Mesenteric fat pad (tissue), 1 donor: ENCODE measurements around the gene VOPP1. TPM values are rescaled to one million over a fixed set of nuclear protein-coding genes. Genes with fewer than 3 reads are reported as not detected.

Source experiments
- DNase-seq: peaks from one replicate; pipeline ENCODE4 v3.0.0-alpha.2; 2020; ENCODE audit warnings: low spot score
- total RNA-seq: library from RNA; stranded (reverse); fragmentation: NEBNext Ultra II Directional; extraction: Animal tissue kit (Norgen Biotek cat#: 25700); gene quantifications from one replicate; pipeline ENCODE4 v1.2.1, GENCODE V29; 2021
- donor health status: DM: yes; HTN: yes; CAD: no.

Gene VOPP1
- total RNA-seq, 1 donor from 2014 or later, result 69.5 TPM

GRCh38 chr7:55534262-55534915 lies 37.9 kb downstream of the VOPP1 start:
- no peak for DNase-seq

DNA sequence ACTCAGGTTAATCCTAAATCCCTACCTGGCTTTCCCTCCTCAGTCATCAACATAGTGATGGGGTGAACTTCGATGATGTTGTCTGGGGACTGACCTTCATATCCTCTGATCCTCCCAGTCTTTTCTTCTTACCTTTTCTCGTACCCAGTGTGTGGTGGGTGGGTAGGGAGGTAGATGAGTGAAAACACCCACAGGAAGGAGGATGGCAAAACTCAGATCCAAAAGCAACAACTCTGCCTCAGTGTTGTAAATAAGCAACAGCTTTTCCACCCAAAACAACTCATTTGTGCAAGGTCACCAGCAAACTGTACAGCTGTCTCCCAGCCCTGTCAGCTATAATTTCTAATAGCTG lies 38.6 kb downstream of the VOPP1 start:
- no peak for DNase-seq

- no peak for DNase-seq
These were observed 39.1 kb downstream of the VOPP1 start for GRCh38 chr7:55533050-55533728.

DNA sequence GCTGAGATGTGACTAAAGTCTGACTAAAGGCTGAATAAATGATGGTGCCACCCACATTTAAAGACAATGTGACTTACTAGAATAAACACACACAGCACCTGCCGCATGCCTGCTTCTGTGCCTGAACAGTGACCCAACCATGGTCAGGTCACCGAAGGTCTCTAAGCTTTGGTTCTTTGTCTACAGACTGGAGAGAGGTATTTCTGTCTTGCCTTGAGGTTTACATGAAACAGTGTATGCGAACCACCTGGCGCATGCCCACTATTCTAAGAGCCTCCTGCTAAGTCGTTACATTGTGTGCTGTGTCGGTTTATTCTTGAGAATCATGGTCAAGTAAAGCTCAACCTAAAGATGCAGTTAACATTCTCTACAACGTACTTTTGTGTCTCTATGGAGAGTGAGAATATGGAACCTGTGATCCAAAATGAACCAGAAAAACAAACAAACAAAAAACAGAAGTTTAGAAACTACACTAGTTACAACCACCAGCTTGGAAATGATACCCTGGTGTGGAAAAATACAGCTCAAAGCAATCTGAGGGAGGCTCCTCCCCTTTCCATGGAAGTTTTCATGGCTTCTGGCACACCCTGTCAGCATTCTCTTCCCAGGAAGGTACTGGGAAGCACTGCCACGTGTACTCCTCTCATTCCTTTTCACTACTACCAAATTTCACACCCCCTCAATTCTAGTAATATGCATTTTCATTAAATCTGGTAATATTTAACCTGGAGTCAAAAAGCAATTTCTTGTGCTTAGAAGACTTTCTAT lies 40.0 kb downstream of the VOPP1 start:
- no peak for DNase-seq

DNA sequence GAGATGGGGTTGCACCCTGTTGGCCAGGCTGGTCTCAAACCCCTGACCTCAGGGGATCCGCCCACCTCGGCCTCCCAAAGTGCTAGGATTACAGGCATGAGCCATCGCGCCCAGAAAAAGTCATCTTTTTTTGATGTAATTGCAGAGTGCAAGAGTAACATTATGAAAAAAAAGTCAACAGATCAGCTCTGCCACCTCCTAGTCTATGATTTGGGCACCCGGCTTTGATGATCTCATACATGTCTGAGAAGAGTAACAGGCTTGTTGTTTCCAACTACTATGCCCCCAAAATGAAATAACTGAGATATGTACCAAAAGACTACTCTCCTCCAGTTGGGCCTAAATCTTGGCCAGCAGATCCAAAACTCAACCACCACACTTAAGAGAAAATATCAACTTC lies 40.8 kb downstream of the VOPP1 start:
- DNase-seq, result no peak

- DNase-seq, result no peak
These were observed 45.0 kb downstream of the VOPP1 start for GRCh38 chr7:55527307-55527706.

- no peak for DNase-seq
These were observed 45.5 kb downstream of the VOPP1 start for GRCh38 chr7:55526770-55527169.

GRCh38 chr7:55526329-55526728 lies 46.0 kb downstream of the VOPP1 start:
- no peak for DNase-seq

GRCh38 chr7:55524558-55525310 lies 47.6 kb downstream of the VOPP1 start:
- no peak for DNase-seq

DNA sequence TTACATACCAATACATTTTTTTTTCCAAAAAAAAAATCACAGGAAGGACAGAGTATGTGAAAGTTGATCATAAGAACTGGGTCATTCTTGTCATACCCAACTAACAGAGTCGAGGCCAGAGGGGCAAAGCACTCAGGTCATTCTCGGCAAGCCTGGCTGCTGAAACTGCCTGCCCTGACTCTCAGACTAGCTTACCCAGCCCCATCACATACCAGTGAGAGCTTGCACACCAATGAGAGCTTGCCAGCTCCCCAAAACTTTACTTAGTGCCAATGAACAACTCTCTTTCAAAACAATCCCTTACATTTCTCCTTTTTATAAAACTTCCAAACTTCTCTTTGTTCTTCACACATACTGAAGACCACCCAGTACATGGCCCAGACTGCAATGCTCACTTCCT lies 48.9 kb downstream of the VOPP1 start:
- no peak for DNase-seq

DNA sequence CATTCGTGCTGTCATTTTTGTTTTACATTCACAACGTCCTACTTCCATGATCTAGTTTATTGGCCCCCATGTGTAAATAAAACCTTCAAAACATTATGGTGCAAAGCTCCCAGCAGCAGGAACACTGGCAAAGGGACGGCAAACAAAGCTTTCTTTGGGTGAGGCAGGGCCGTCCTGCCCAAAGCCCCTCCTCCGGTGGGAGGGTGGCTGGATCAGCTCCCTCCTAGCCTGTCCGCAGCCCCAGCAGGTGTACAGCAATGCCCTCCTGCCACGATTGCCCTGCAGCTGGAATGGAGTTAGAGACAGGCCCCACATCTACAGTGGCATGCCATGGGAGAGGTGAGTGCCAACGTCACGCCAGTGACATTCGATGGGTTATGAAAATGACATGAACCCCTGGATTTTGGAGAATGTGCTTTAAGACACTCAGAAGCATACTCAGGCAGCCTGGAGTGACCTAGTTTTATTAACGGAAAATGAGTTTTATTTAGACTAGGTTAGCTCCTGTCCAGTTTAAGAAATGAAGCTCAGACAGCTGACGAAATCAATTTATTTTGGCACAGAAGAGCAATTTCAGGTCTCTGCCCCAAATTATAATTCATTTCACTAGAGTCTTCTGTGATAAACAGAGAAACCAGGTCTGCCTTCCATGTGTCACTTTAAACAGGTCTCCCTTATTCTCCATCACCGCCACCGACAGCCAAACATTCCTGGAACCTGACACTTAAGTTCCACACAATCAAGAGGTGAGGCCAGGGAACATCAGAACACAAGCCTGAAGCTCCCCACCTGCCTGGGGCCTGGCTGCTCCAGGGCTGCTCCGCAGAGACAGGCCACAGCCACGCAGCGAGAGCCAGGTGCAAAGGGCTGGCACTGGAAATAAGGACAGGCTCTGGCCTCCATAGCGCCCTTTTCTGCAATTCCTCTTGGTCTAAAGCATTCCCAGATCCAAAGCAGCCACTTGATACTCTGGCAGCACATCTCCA lies 50.1 kb downstream of the VOPP1 start:
- DNase-seq, result no peak

DNA sequence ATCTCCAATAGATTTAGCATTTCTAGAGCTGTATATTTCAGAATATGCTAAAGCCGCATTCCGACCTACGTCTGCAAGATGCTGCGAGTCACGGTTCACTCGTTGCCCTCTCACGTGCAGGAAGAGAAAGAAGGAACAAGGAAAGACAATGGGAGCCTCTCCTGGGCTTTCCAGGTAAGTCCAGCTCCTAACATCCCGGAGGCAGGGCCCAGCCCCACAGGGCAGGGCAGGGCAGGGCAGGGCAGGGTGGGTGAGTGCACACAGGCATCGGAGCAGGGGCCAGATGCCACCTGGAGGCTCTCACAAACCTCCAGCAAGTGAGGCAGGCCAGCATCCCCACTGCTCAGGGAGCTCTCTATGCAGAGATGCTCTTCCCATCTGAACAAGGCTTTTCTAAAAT lies 50.8 kb downstream of the VOPP1 start:
- no peak for DNase-seq

- DNase-seq, result peak; percentile 80
These were observed 51.7 kb downstream of the VOPP1 start for GRCh38 chr7:55520426-55521140.

DNA sequence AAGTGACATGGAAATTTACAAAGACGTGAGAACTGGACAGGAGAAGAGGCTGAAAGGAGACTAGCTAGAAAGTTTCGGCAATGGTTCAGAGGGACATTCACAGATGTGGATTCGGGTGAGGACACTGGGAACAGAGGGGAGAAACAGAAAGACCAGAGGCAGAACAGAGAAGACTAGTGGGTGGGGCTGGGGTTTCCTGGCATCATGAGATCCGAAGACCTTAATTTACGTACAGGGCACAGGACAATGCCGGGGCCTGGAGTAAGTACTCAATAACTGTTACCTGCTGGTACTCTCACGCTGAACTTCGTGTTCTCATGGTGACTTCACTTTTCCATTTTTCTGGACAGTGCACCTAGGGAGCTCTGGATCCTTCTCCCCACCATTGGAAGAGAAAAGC lies 53.5 kb downstream of the VOPP1 start:
- DNase-seq, result no peak

GRCh38 chr7:55517936-55518689 lies 54.2 kb downstream of the VOPP1 start:
- no peak for DNase-seq

DNA sequence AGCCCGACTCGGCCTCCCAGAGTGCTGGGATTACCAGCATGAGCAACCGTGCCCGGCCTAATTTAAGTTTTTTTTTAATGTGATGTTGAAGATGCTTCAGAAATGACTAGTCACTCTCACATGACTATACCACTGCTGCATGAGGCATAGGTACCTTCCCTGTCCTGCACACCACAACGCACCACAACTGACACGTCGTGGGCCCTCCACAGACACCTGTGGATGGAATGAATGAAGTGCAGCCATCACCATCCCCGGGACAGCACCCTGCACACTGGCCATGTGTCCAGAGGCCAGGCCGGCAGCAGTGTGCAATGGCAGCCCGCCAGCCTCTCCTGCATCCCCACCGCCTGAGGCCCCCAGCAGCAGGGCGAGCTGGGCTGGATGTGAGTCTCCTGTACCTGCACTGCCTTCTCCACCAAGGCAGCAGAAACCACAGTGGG lies 55.1 kb downstream of the VOPP1 start:
- no peak for DNase-seq

DNA sequence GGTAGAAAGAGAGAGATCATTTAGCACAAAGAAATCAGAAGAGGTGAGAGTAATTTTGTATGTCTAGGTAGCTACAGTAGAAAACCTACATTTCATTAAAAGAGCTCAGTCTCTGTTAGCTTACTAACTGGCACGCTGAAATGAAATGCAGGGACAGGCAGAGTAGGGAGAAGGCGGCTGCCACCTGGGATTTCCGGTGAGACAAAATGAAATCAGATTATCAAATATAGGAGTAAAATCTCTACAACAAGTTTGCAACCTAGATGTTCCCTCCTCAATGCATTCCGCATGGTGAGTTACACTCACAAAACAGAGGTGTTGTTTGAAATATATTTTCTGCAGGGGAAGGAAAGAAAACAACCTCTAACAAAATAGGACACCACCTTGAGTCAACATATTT lies 55.9 kb downstream of the VOPP1 start:
- DNase-seq, result no peak

DNA sequence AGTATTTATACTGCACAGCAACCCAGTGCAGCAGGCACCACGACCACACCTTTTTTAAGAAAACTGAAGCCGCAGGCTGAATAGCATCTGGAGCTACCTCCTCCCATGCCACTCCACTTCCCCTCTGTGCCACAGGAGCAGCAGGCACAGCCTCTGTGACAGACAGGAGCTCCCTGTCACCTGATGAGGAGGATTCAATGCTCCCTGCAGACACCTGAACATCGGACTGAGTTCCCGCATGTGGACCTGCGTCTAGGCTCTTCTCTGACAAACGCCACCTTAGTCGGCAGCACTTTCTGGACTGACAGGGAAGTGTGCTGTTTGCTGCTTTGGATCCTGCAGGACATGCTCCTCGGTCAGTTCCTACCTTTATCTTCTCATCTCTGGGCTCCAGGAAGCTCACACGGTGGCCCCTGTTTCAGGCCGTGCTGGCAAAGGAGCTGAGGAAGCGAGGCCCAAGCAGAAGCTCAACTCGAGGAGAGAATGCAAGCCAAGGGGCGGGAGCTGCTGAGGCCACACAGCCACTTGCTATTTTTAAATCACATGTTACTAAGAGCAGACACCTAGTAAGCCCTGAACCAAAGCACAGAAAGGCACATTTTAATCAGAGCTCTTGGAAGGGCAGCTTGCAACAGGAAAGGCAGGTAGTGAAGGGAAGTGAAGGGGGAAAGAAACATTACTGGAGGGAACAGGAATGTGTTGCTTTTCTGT lies 56.6 kb downstream of the VOPP1 start:
- DNase-seq, result peak; percentile 62
